K562 (cell line): ENCODE data around the gene CLCN6. TPM values are rescaled to one million over a fixed set of nuclear protein-coding genes. Genes with fewer than 3 reads are reported as not detected.
A peak's percentile ranks its signal among the peaks of the same experiment; 100 is the strongest.

ENCODE experiments used
- ARHGAP35 ChIP-seq: fragments of 450-650 bp; IDR thresholded peaks from 2 replicates; pipeline ENCODE4 v1.6.1; 2018; ENCODE audit not compliant: partially characterized antibody
- EGR1 ChIP-seq: fragments of 450-650 bp; conservative IDR thresholded peaks from 2 replicates; pipeline ENCODE4 v1.6.1; 2017; ENCODE audit warnings: mild to moderate bottlenecking
- FOXK1 ChIP-seq: sonication (generic); formaldehyde crosslinking; IDR thresholded peaks from 2 replicates; pipeline ENCODE4 v1.8.0; 2022; ENCODE audit warnings: missing genetic modification reagents, mild to moderate bottlenecking, borderline replicate concordance
- KLF10 ChIP-seq: fragments of 250-450 bp; sonication (Bioruptor Pico); IDR thresholded peaks from 2 replicates; pipeline ENCODE4 v1.6.1; 2021; ENCODE audit warnings: matching md5 sums
- RBM14 ChIP-seq: fragments of 200-400 bp; formaldehyde crosslinking; IDR thresholded peaks from 2 replicates; pipeline ENCODE4 v1.6.1; 2018; ENCODE audit warnings: low read depth, mild to moderate bottlenecking, low read length, moderate library complexity, borderline replicate concordance; ENCODE audit not compliant: insufficient read depth
- SMAD1 ChIP-seq: fragments of 150-350 bp; IDR thresholded peaks from 2 replicates; pipeline ENCODE4 v1.6.1; 2014; ENCODE audit warnings: low read length, low read depth; ENCODE audit not compliant: partially characterized antibody
- SMARCE1 ChIP-seq: fragments of 450-650 bp; IDR thresholded peaks from 2 replicates; pipeline ENCODE4 v1.7.1; 2016; ENCODE audit warnings: mild to moderate bottlenecking
- SREBF1 ChIP-seq: fragments of 150-350 bp; IDR thresholded peaks from 2 replicates; pipeline ENCODE4 v1.6.1; 2014; ENCODE audit warnings: antibody characterized with exemption, low read depth, low read length, borderline replicate concordance
- TBP ChIP-seq: optimal IDR thresholded peaks from 2 replicates; pipeline ENCODE3; 2011; ENCODE audit warnings: low read depth, low read length, improper control_type of control experiment
- TRIM28 ChIP-seq: fragments of 450-650 bp; IDR thresholded peaks from 2 replicates; pipeline ENCODE4 v1.6.1; 2017
- XRCC4 ChIP-seq: IDR thresholded peaks from one replicate; pipeline ENCODE4 v1.6.1; 2011; ENCODE audit not compliant: insufficient read depth, insufficient read length; ENCODE audit errors: extremely low read depth
- YBX1 ChIP-seq: fragments of 450-650 bp; IDR thresholded peaks from 2 replicates; pipeline ENCODE4 v1.7.1; 2016; ENCODE audit warnings: mild to moderate bottlenecking
- ZNF140 ChIP-seq: fragments of 250-450 bp; sonication (Bioruptor Pico); IDR thresholded peaks from 2 replicates; pipeline ENCODE4 v1.8.0; 2021; ENCODE audit warnings: moderate library complexity, mild to moderate bottlenecking, inconsistent platforms
- ZNF408 ChIP-seq: fragments of 250-450 bp; sonication (Bioruptor Pico); IDR thresholded peaks from 2 replicates; pipeline ENCODE4 v1.4.0; 2020; ENCODE audit warnings: low read depth, mild to moderate bottlenecking, moderate library complexity
- polyA plus RNA-seq, 8 experiments: library from polyadenylated mRNA; depleted of rRNA in 4 of 8; stranded (reverse) in 5 of 8; unstranded in 3 of 8; fragments of >200 nt; fragmentation: Nextera tagmentation in 2 of 8; fragmentation: Illumina TruSeq in 1 of 8; extraction: Ambion mirVana in 2 of 8; extraction: Trizol in 1 of 8; gene quantifications; 2 replicates each; pipeline versions ENCODE4 v1.2.1 to v1.2.3, GENCODE V29; 2011 to 2014; ENCODE audit warnings: inconsistent platforms in 1 of 8, missing spikeins in 1 of 8
- total RNA-seq, 7 experiments: library from RNA; depleted of rRNA in 6 of 7; stranded (reverse); fragments of >200 nt in 6 of 7; fragmentation: Illumina TruSeq in 2 of 7; extraction: Trizol in 2 of 7; gene quantifications; 2 replicates each; pipeline versions ENCODE4 v1.2.1 to v1.2.3, GENCODE V29; 2011 to 2021; ENCODE audit warnings: low replicate concordance in 1 of 7
- TF ChIP-seq, protein P1 (sequence below): fragments of 450-650 bp; IDR thresholded peaks from 2 replicates; pipeline ENCODE4 v1.6.1; 2016; ENCODE audit warnings: mild to moderate bottlenecking
- TF ChIP-seq, protein P2 (sequence below): fragments of 250-450 bp; sonication (Bioruptor Pico); IDR thresholded peaks from 2 replicates; pipeline ENCODE4 v1.5.1; 2021; ENCODE audit warnings: mild to moderate bottlenecking
- TF ChIP-seq, protein P3 (sequence below): sonication (generic); formaldehyde crosslinking; IDR thresholded peaks from 2 replicates; pipeline ENCODE4 v1.8.1; 2023; ENCODE audit warnings: mild to moderate bottlenecking, missing genetic modification reagents
- TF ChIP-seq, protein P4 (sequence below): fragments of 450-650 bp; IDR thresholded peaks from one replicate; pipeline ENCODE4 v1.6.1; 2018; ENCODE audit warnings: mild to moderate bottlenecking, moderate library complexity; ENCODE audit not compliant: partially characterized antibody
- TF ChIP-seq, protein P5 (sequence below): fragments of 450-650 bp; formaldehyde crosslinking; IDR thresholded peaks from 2 replicates; pipeline ENCODE4 v1.4.0; 2020; ENCODE audit warnings: mild to moderate bottlenecking, moderate library complexity

CLCN6 gene
- total and polyA plus RNA-seq, 9 of the 15 experiments (the other 6 are each of a cell fraction or from before 2014, with no cell fraction given) = 2.0 to 21.8 (median 13.6) TPM

DNA sequence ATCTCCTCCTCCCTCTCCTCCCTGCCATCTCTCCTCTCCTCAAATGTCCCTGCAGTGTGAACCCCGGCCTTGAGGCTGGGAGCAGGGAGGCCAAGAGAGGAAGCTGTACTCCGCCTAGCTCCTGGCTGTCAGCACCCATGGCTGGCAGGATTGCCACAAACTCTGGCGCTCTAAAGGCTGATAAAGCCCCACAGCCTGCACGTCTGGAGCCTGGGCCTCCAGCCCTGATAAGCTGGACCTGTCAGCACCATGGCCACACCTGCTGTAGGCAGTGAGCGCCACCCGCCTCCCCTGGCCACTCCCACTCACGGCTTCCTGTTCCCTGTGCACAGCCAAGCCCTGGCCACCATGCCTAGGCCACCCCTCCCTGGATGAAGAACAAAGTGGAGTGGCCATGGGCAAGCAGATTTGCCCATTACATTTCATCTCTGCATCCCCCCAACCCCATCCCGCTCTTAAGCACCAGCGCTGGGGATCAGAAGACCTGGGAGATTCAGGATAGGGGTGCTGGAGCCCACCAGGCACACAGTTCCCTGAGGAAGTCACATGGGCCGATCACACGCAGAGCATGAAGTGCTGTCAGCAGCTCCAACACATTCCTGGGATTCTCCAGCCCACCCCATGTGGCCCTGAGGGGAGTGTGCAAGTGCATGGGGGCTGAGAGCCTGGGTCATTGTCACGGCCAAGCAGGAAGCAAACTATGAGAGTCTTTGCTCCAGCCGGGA lies 77.0 kb downstream of the CLCN6 start (continued):
- no peak for TF ChIP-seq ZNF408
- TF ChIP-seq, protein P1, sequence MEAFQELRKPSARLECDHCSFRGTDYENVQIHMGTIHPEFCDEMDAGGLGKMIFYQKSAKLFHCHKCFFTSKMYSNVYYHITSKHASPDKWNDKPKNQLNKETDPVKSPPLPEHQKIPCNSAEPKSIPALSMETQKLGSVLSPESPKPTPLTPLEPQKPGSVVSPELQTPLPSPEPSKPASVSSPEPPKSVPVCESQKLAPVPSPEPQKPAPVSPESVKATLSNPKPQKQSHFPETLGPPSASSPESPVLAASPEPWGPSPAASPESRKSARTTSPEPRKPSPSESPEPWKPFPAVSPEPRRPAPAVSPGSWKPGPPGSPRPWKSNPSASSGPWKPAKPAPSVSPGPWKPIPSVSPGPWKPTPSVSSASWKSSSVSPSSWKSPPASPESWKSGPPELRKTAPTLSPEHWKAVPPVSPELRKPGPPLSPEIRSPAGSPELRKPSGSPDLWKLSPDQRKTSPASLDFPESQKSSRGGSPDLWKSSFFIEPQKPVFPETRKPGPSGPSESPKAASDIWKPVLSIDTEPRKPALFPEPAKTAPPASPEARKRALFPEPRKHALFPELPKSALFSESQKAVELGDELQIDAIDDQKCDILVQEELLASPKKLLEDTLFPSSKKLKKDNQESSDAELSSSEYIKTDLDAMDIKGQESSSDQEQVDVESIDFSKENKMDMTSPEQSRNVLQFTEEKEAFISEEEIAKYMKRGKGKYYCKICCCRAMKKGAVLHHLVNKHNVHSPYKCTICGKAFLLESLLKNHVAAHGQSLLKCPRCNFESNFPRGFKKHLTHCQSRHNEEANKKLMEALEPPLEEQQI = no peak
- TF ChIP-seq, protein P2, sequence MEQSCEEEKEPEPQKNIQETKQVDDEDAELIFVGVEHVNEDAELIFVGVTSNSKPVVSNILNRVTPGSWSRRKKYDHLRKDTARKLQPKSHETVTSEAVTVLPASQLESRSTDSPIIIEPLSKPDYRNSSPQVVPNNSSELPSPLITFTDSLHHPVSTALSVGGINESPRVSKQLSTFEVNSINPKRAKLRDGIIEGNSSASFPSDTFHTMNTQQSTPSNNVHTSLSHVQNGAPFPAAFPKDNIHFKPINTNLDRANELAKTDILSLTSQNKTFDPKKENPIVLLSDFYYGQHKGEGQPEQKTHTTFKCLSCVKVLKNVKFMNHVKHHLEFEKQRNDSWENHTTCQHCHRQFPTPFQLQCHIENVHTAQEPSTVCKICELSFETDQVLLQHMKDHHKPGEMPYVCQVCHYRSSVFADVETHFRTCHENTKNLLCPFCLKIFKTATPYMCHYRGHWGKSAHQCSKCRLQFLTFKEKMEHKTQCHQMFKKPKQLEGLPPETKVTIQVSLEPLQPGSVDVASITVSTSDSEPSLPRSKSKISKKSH (CRISPR knock-in tag) = no peak
- TF ChIP-seq, protein P3, sequence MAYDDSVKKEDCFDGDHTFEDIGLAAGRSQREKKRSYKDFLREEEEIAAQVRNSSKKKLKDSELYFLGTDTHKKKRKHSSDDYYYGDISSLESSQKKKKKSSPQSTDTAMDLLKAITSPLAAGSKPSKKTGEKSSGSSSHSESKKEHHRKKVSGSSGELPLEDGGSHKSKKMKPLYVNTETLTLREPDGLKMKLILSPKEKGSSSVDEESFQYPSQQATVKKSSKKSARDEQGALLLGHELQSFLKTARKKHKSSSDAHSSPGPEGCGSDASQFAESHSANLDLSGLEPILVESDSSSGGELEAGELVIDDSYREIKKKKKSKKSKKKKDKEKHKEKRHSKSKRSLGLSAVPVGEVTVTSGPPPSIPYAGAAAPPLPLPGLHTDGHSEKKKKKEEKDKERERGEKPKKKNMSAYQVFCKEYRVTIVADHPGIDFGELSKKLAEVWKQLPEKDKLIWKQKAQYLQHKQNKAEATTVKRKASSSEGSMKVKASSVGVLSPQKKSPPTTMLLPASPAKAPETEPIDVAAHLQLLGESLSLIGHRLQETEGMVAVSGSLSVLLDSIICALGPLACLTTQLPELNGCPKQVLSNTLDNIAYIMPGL = no peak
- no peak for TF ChIP-seq ARHGAP35
- TF ChIP-seq, protein P4, sequence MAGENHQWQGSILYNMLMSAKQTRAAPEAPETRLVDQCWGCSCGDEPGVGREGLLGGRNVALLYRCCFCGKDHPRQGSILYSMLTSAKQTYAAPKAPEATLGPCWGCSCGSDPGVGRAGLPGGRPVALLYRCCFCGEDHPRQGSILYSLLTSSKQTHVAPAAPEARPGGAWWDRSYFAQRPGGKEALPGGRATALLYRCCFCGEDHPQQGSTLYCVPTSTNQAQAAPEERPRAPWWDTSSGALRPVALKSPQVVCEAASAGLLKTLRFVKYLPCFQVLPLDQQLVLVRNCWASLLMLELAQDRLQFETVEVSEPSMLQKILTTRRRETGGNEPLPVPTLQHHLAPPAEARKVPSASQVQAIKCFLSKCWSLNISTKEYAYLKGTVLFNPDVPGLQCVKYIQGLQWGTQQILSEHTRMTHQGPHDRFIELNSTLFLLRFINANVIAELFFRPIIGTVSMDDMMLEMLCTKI = no peak
- TF ChIP-seq RBM14 = no peak
- TF ChIP-seq, protein P5, sequence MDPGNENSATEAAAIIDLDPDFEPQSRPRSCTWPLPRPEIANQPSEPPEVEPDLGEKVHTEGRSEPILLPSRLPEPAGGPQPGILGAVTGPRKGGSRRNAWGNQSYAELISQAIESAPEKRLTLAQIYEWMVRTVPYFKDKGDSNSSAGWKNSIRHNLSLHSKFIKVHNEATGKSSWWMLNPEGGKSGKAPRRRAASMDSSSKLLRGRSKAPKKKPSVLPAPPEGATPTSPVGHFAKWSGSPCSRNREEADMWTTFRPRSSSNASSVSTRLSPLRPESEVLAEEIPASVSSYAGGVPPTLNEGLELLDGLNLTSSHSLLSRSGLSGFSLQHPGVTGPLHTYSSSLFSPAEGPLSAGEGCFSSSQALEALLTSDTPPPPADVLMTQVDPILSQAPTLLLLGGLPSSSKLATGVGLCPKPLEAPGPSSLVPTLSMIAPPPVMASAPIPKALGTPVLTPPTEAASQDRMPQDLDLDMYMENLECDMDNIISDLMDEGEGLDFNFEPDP (CRISPR knock-in tag) = no peak; the same call in 1 of the 2 replicates
- no peak for TF ChIP-seq ZNF140 (CRISPR knock-in tag)
- TF ChIP-seq YBX1 = no peak
- no peak for TF ChIP-seq SREBF1
- peak; percentile 93 for TF ChIP-seq SMARCE1
- TF ChIP-seq TRIM28 = no peak; the same call in 1 of the 2 replicates
- TF ChIP-seq SMAD1 = peak; percentile 77
- no peak for TF ChIP-seq XRCC4
- TF ChIP-seq FOXK1 (CRISPR knock-in tag) = no peak
- TF ChIP-seq TBP = peak; percentile 86
- no peak for TF ChIP-seq KLF10 (CRISPR knock-in tag)
- 0 out of 2 replicates have a peak, but pooled peaks have one; percentile 16 for TF ChIP-seq EGR1
